HG03432 (cell line): ENCODE measurements around the gene NID2.

Experiments
- ATAC-seq: cut with Tn5 transposase; IDR thresholded peaks from one replicate; pipeline ENCODE4 v1.9.1; 2021; ENCODE audit warnings: mild to moderate bottlenecking, moderate library complexity; ENCODE audit not compliant: unreplicated experiment

Gene NID2

GRCh38 chr14:52055167-52055566 lies 13.7 kb downstream of the NID2 start:
- ATAC-seq, result no peak

DNA sequence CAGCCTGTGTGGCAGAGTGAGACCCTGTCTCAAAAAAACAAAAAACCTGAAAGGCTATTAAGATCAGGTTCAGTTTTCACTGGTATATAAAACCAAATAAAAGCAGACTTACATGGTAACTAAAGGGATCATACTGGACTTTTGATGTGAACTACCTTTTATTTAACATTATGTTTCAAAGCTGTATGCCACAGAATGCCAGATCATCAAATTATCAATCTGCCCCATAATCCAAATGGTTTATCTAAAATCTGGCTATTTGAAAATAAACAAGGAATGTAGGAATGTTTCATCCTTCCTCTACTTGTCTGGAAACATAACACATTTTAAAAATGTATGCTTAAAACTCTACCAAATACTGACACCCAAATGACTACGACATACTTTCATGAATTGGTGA lies 14.2 kb downstream of the NID2 start:
- no peak for ATAC-seq

DNA sequence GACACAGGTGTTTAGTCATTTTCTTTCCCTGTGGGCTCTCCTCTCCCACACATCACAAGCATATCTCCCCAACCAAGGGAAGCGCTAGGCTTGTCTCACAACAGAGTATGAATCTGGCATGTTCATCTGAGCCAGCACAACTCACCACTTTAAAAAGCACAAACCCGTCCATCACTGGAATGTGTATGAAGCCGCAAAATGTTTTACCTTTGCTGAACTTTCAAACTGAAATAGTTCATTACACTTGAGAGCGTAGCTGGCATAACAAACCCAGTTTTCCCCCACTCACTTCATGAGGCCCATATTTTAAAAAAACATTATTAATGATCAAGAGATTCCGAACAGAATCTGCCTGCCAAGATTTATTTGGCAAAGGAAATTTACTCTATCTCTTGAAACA lies 15.8 kb downstream of the NID2 start:
- ATAC-seq, result no peak

DNA sequence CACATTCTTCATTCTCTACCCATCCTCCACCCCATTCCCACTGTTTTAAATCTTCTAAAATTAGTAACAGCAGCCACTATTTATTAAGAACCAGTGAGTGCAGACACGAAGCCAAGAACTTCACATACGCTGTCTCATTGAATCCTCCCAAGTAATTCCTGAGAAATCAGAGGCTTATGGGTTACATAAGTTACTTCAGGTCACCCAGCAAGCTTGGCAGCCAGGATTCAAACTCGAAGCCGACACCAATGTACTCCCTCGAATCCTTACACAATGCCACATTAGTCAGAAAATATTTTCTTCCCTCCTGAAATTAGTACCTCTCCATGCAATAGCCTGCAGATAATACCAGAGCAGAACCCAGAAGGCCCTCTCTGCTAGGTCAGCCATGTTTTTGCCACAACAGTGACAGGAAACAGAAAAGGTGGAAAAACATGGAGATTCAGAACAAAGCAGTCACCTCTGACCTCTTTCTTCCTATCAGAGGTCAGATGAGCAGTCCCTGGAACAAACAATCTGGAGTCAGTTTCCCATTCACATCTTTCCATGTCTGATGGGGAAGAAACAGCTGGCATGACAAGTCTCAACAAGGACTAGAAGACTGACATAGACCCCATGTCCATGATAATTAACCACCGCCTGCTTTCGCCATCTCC lies 16.4 kb downstream of the NID2 start:
- ATAC-seq, result no peak

- ATAC-seq, result no peak
Observed at GRCh38 chr14:52051871-52052270, 17.0 kb downstream of the NID2 start.

DNA sequence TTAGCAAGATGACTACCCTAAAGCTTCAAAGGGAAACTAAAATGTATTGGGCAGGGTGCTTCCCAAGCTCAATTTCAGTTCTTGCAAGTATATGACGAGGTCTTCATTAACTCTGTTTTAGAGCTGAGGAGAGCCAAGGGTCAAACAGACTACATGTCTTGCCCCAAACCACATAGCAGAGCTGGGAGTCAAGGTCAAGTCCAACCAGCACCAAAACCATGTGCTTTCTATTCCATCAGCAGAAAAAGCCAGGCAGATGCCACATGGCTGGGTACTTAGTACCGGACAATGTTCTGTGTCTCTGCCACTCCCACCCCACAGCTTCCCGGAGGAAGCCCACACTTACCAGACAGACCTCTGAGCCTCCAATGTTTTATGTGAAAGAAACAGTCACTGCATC lies 17.6 kb downstream of the NID2 start:
- ATAC-seq, result no peak

- ATAC-seq, result no peak
Observed at GRCh38 chr14:52049721-52050588, 18.9 kb downstream of the NID2 start.

DNA sequence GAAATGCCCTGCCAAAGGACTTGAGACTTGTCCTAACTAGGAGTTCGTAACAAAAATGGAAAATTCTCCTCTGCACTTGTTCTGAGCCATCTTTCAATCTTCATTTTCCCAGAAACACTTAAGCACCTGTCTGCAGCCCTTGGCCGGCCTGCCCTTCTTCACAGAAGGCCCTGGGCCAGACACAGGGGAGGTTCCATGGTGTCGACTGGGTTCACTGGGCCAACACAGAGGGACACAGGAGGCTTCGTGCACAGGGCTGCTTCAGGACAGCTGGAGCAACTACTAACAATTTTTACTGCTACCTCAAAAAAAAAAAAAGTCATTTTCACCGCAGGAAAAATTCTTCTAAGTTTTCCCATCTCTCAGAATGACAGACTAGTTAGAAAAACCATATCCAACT lies 19.6 kb downstream of the NID2 start:
- ATAC-seq, result no peak

- ATAC-seq, result no peak
Observed at GRCh38 chr14:52048641-52049204, 20.1 kb downstream of the NID2 start.

GRCh38 chr14:52048116-52048515 lies 20.7 kb downstream of the NID2 start:
- ATAC-seq, result no peak

GRCh38 chr14:52046376-52046917 lies 22.4 kb downstream of the NID2 start:
- no peak for ATAC-seq

DNA sequence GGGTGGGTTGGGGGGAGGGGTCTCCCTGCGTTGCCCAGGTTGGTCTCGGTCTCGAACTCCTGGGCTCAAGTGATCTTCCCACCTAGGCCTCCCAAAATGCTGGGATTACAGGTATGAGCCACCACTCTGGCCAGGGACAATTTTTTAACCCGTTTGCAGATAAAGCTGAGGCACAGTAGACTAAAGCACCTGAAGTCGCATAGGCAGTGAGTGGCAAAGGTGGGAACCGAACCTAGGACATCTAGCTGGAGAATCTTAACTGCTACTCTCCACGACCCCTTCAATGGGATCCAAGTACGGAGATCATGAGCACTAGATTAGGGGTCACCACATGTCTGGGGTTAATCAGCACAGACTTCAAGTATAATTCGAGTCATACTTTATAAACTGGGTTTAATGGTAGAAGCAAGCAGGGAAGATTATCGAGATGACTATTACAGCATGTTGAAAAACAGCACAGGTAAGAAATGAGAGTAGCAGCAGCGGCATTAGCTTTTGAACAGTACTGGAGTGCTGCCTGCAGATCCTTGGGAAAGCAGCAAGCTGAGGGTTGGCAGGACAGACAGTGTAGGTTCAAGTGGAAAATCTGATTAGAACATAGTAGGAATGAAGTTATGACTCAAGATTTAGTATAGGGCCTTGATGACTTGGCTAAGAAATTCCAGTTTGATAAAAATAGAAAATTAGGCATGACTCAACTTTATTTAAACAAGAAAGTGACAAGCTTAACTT lies 23.9 kb downstream of the NID2 start:
- no peak for ATAC-seq

DNA sequence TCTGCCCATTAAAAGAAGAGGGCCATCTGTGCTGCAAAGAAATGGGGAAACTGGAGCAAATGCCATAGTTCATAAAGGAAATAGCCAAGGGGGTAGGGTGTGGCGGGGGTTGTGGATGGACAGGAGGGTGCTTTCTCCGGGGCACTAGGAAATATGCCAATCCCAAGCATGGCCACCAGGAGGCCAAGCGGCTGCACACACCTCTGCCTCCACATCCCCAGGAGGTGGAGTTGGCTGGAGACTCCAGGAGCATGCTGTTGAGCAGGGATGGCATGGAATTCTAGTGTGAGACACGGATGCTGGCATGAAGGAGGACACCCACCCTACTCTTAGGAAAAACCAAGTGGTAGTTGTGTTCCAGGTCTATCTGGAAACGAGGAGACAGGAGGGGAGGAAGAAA lies 25.2 kb downstream of the NID2 start:
- no peak for ATAC-seq

DNA sequence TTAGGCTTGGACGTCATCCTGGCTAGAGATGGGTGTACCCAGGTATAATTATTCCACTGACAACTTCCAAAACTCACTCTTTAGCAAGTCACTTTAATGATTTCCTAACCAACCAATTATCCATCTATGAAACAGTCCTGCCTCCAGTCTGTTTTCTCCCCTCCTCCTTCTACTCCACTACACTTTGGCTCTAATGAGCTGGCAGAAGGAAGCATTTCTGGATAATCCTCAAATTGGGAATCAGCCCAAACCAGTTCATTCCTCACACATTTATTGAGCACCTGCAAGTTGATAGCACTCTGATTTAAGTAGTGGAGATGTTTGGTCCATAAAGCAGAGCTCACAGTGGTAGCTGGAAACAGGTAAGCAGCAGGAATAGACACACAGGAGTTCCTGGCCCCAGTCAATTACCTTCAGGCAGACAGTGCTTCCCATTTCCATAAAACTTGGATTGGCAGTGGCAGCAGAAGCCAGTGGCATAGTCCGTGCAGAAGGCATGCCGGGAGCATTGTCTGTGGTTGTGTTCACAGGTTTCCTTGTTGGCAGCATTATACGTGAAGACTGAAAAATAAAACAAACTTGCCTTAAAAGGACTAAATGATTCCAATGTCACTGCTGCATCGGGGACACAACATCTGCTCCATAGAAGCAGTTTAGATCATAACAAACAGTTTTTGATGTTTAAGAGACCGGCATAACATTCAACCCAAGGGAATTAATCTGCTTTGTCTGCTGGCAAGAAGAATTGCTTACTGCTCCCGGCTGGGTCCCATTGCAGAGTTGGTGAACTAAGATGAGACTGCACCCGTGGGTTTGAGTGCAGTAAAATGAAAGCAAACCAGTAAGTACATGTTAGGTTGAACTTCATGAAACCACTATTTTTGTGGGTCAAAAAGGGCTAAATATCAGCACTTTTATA lies 26.2 kb downstream of the NID2 start:
- no peak for ATAC-seq

- no peak for ATAC-seq
Observed at GRCh38 chr14:52040598-52040997, 28.3 kb downstream of the NID2 start.

DNA sequence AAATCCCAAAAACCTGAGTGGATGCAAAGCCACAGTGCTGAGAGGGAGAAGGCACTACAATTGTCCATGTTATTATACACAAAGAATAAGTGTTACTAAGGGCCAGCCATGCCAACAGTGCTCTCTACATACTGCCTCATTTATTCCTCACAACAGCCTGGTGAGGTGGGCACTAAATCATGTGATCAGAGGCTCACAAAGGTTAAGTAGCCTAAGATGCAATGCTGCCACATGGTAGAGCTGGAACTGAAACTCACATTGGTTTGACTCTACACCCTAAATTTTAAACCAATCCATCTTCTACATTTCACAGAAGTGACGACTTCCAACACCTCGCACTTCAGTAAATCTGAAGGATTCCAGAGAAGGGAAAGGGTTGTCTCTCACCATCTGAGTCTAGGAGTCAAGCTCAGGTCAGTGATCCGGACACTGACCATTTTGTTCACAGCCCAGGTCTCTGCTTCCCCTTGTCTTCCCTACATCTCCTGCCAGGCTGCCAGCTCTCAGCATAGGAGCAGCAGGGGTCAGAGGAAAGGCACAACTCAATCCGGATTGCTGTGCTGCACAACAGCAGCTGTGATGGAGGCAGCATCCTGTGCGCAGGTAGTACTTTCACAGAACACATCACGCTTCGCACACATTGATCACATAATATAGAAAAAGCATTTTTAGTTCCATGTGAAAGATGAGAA lies 29.6 kb downstream of the NID2 start:
- no peak for ATAC-seq

GRCh38 chr14:52033101-52033642 lies 35.7 kb downstream of the NID2 start:
- ATAC-seq, result no peak

GRCh38 chr14:52032204-52032801 lies 36.6 kb downstream of the NID2 start:
- no peak for ATAC-seq

DNA sequence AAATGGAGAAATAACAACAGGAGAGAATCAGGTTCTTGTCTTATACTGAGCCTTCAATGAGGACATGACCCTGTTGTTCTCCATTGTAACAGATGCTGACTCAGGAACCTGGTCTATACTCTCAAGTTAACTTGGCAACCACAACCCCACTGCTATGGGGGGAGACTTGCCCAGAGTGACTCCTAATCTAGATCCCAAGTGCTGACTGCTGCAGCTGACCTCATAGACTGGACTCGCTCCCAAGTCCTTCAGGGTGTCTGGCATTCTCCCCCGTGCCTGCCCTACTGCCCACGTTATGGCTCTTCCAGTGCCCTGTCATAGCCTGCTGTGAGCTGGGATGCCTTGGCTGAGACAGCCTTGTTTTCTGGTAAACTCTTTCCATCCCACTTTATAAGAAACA lies 37.1 kb downstream of the NID2 start:
- no peak for ATAC-seq
